Measurements from ENCODE around the gene RNASE1.

DNA sequence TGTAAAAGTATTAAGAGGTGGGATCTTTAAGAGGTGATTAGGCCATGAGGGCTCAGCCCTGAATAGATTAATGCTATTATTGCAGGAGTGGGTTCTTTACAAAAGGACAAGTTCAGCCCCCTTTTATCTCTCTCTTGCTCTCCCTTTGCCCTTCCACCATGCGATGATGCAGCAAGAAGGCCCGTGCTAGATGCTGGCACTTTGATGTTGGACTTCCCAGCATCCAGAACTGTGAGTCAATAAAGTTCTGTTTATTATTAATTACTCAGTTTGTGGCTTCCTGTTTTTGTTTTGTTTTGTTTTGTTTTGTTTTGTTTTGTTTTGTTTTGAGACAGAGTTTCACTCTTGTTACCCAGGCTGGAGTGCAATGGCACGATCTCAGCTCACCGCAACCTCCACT, 10.1 kb downstream of the RNASE1 start:
- TF ChIP-seq POLR2A (IDR thresholded peaks at IDR 0.05), result no peak
- TF ChIP-seq, protein P1, sequence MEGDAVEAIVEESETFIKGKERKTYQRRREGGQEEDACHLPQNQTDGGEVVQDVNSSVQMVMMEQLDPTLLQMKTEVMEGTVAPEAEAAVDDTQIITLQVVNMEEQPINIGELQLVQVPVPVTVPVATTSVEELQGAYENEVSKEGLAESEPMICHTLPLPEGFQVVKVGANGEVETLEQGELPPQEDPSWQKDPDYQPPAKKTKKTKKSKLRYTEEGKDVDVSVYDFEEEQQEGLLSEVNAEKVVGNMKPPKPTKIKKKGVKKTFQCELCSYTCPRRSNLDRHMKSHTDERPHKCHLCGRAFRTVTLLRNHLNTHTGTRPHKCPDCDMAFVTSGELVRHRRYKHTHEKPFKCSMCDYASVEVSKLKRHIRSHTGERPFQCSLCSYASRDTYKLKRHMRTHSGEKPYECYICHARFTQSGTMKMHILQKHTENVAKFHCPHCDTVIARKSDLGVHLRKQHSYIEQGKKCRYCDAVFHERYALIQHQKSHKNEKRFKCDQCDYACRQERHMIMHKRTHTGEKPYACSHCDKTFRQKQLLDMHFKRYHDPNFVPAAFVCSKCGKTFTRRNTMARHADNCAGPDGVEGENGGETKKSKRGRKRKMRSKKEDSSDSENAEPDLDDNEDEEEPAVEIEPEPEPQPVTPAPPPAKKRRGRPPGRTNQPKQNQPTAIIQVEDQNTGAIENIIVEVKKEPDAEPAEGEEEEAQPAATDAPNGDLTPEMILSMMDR (IDR thresholded peaks at IDR 0.05), result no peak
